Stimulated activated naive CD4-positive, alpha-beta T cell treated with Interleukin-2 at 50 U/mL for 16 hours (primary cell): ENCODE results near the gene FAM53B.

ENCODE experiments used
- DNase-seq: peaks from one replicate; lab custom pipeline; 2025; lab: John Stamatoyannopoulos, UW

Gene FAM53B

DNA sequence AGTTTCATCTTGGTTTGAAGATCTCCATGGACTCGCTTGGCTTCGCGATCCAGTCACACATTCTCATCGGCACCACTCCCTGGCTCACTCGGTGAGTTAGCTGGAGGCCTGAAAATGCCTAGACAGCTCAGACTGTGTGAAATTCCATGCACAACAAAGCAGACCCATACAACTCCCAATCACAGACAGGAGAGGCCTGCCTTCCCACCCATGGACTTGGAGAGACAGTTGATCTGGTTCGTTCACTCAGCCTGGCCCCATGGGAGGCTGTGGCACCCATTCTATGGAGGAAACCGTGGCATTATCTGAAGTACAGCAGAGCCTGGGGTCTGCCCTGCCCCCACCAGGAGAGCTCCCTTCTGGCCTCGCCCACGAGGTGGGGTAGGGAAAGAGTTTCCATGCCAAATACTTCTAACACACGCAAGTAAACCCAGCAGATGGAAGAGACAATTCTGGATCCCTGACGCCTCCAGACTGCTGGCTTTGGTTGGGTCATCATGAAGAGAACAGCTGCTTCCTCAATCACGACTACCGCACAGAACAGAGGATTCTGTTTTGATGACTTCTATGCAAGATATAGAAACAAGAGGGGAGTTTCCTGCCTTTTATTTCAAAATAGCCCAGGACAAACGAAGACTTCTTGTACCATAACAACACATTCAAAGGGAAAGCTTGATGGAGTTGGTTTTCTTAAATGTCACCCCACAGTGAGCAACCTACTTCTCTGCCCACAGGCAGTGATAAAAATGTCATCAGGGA, 15.9 kb downstream of the FAM53B start:
- DNase-seq: peak; percentile 26

DNA sequence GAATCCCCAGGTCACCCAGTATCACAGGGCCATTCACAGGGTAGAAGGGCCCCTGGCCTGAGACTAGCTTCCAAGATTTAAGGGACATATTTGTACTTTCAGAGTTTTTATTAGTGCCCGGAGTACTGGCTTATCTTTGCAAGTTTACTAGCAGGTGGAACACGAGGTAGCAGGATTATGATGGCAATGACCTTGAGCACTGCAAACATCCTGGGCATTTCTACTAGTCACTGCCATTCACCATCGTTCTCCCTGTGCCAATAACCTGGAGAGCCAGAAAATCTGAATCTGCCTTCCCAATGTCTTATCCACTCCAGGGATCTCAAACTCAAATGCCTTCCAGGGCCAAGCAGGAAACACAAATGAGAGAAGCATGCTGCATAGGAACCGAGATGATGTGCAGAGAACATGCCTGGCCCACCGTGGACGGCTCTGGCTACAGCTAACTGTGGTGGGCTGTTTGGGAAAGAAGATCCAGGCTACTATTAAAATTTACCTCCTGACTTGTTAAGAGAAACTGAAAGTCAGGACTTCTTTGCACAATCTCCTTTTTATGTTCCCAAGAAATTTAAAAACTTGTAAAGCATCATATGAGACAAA, 16.7 kb downstream of the FAM53B start:
- no peak for DNase-seq

DNA sequence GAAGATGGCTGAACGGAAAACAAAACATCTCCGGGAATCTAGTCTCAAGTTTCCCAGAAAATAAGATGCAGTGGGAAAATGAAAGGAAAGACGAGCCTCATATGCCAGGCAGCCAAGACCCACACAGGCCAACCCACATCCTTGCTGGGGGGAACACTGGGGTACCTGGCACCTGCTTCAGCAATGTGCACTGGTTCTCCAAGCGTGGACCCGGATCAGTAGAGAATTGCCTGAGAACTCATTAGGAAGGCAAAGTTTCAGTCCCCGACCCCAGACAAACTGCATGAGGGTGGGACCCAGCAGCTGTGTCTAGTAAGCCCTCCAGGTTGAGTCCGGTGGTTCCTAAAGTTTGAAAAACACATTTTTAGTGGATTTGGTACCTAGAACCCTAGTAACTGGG, 18.4 kb downstream of the FAM53B start:
- DNase-seq: no peak

DNA sequence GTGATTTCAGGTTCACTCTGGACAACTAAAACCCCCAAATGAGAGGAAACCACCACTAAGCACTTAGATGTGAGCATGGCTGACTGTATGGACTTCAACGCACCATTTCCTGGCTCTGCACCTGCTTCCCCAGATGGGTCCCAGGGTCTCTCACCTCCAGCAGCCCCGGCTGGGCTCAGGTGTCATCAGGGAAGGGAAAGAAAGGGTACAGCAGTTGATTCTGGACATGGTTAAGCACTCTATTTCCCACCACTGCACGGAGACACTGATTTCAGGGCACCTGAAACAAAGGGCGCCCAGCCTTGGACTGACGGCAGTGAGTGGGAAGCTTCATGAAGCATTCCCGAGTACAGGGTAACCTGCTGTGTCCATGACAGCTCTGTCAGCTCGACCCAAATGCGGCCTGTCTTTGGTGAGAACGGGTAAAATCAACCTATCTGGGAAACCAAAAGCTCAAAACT, 19.0 kb downstream of the FAM53B start:
- DNase-seq: no peak

DNA sequence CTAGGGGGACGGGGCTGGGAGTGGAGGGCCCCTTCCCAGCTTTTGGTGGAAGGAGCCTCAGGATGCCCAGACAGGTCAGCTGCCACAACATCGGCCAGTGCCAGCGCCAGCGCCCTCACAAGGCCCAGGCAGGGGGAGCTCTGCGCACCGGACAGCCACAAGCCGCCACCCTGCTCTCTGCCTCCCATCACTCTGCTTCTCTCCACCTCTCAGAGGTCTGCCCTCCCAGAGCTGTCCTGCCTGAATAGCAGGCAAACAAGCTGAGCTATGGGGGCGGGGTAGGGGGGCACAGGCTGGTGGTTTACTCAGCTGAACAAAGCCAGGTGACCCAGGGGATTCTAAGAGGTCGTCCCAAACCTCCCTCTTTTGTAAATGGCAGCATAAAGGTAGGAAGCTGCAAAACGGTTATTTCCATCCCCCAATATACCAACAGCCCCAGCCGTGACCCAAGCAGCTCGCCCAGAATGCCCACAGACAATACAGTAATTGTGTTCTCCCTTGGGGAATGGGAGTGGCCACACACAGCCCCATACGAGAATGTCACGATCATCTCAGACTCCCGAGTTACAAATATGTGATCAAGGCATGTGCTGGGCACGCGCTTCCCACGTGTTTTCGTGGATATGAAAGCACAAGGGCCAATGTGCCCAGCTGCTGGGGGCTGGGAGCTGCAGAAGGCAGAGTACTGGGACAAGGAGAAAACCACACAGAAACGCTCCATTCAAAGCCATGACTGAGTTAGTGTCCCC, 19.7 kb downstream of the FAM53B start:
- no peak for DNase-seq

DNA sequence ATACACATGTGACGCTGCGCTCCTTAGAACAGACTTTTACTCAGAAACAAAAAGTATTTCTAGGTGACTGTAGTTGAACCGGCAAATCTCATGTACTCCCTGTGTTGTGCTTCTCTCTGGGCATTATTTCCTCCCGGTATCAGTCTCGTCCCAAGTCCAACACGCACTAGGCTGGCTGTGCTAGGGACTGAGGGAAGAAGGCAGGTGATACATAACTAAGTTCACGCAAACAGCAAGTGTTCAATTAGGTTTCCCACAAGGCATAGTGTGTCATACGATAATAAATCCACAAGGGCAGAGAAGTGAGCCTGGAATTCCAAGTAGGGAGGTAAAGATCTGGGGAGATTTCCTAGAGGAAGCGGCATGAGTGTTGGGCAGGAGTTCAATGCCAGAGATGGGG, 20.4 kb downstream of the FAM53B start:
- DNase-seq: no peak

DNA sequence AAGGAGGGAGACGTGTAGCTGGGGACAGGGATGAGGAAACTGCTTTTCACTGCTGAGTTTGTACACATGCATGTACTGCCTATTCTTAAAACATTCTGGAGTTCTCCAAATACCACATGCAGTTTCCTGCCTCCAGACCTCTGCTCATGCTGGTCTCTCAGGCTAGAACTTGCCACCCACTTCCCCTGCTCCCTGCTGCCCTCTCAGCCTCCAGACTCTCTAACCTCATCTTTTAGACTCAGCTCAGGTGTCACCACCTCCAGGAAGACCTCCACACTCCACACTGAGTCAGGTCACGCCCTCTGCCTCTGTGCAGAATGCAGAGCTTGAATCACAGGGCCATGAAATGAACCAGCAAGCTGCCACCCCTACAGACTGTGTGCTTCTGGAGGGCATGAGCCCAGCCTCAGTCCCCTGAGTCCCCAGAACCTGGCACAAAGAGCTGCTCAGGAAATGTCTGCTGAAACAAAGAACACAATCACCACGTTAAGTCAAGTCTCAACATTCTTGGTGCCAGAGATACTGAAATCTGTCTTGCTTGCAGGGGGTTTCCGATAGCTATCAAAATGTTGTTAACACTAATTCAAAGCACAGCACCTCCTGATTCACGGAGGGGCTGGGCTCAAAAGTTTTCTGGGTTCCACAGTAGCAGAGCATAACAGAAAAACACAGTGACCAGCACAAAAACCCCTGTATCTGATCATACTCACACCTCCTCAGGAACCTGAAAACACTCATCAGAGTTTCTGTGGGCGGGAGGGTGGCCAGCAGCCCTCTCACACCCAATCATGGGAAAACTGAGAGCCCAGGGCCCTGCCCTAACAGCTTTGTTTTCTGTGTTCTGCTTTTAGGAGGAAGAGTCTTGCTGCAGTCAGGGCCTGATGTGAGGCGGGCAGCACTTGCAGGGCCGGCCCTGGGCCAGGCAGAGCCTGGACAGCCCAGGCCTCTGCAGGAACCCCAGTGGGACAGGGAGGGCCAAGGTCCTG, 21.1 kb downstream of the FAM53B start:
- DNase-seq: peak; percentile 64

DNA sequence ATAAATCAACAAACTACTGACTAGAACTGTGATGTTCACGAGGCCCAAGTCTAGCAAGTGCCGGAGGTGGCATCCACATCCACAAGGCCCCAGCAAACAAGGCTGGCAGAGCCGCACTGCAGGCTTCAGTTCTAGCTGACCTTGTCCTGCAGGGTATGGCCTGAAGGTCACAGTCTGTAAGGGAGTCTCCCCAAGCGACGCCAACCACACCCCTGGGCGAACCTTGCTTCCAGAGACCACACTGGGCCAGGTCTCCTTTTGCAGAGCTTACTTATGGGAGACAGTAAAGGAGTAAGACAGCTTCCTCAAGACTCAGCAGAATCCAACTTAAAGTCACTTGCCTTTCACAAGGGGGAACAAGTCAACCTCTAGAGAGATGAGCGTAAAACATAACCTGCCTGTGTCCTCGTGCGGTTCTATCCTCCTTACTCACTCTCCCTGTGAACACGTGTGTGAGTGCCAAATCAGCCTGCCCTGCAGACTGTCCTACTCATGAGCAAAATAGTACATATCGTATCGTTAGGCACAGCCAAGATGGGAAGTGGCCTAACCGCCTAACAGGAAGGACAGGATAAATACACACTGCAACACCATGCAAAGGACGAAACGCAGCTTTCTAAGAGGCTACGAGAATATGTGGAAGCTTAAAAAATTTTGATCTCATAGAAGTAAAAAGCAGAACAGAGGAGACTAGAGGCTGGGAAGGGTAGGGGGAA, 22.7 kb downstream of the FAM53B start:
- no peak for DNase-seq

DNA sequence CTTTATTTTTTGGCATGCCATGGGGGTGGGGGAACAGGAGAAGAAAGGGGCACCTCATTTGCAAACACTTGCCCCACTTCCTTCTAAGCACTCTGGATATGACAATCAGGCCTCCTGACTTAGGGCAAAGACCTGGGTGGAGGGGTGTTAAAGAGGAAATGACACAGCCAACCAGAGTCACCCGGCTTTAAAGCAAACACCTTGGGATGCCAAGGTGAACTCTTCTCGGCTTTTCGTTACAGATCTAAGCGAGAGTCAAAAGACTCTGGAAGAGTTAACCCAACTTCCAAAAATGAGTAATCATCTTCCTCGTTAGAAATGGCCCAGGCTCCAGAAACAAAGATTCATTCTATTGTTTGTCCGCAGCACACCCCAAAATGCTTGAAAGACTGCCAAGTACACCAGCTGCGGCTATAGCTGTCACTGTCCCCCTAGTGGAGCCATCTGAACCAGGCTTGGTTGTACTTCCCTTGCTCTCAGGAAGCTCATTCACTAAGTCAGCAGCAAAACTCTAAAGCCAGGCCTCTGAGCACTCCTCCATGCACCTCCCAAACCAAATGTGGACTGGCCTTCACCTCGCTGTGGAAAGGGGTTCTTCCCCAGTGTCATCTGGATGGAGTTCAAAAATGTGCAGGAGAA, 24.8 kb downstream of the FAM53B start:
- DNase-seq: peak; percentile 70

DNA sequence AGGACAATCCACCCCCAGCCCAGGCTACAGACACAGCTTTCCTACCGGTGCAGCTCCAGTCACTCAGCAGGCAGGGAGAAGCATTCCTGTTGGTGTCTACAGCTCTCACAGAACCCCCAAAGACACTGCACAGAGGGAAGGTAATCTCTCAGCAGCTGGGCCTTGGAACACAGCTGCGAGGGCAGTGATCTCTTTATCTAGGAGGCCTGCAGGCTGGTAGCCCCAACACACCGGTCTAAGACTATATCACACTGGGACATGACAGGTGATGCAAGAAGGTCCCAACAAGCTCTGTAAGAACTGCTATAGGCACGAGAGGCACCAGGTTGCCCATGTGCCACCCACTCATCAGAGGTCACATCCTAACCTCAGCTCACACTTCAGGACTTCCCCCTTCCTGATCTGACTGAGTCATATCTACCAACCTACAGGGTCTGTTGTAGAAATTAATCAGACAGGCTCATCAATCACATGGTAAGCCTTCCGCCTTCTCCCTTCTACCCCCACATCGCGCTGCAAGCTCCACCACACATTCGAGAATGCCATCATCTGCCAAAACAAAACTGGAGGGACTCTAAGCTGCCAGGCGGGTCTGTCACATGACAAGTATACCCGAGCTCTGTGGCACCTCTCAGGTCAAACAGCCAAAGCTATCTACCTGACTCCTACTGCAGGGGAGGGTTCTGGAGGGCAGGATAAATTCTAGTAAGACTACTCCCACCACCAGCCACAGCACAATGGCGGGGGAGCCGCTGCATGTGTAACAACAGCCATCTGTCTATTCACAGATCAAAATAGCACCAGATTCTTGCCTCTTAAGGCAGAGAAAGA, 26.1 kb downstream of the FAM53B start:
- peak; percentile 86 for DNase-seq

DNA sequence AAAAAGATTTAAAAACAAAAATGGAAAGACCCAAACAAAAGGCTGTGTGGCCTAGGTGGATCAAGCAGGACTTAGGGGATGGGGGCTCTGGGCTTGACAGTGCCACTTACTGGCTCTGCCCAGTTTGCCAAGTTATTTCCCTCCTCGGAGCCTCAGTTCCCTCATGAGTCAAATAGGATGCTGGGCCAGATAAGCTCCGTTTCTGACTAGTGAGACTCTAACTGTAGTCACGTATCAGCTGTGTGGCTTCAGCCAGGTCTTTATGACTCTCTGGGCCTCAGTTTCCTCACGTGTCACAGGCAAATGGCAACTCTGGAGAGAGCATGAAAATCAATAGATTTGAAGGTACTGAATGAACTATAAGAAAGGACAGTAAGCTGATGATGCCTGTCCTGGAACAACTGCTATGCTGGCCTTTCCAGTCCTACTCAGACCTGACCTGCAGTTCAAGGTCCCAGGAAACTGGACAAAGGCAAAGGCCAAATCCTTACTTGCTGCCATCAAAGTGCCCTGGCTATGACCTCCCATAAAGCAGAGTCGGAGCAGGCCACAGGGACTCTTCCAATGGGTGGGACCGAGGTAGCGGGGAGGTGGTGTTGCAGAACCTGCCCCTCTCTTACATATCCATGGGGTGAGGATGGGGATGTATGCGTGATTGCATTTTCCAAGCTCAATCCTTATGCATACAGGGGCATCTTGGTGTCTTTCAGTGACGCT, 27.0 kb downstream of the FAM53B start:
- DNase-seq: no peak

DNA sequence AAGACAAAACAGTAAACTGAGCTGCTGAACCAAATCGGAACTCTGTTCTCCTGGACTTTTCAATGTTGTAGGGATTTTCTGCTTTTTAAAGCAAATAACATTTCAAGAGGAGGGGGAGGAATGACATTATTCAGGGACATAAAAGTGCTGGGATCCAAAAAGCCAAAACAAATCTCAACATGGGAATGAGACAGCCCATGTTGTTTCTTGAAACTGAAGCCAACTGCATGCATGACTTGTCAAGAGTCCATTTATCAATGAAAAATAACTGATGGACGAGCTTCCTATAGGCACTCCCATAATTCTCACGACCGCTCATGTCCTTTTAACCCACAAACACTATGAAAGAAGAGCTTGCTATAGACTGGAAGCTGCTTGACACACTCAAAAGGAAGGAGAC, 27.8 kb downstream of the FAM53B start:
- DNase-seq: no peak

DNA sequence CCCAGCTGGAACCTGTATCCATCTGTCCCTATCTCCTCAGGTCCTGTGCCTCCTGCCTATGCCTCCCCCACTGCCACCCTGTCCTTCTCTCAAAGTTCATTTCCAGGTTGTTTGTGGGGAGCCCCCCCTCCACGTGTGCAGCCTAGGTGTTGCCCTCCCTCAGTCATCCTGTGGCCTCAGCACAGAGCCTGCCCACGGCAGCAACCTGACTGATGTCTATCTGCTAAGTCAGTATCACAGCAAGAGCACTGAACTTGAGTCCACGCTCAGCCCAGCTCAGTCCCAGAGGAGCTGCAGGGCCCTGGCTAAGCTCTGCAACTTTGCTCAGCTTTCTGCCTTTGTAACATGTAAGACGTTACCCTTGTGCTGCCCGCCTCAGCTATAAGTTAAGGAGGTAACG, 28.7 kb downstream of the FAM53B start:
- DNase-seq: no peak

DNA sequence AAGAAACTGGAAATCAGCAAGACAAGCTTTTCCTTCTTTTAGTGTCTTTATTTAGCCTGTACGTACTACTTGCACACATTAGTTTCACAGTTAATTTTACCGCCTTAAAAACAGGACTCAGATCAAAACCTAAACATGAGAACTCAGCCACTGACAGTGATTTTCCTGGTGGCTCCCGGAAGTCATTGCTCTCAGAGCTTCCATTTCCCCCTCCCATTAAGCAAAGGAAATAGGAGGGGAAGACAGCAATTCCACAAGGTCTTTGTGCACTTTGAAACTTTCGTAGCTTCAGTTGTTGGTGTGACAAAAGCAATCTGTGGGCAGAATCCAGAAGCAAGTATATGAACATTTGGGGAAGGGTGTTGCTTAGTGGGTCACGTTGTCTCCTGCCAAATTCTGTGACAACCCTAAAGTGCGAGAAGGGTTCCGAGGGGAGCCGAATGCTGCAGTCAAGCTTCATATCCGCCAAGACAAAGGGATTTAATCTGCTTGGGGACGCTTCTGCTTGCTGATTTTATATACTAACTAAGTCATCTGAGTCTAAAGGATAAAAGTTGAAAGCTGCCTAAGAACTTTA, 30.4 kb downstream of the FAM53B start:
- no peak for DNase-seq

DNA sequence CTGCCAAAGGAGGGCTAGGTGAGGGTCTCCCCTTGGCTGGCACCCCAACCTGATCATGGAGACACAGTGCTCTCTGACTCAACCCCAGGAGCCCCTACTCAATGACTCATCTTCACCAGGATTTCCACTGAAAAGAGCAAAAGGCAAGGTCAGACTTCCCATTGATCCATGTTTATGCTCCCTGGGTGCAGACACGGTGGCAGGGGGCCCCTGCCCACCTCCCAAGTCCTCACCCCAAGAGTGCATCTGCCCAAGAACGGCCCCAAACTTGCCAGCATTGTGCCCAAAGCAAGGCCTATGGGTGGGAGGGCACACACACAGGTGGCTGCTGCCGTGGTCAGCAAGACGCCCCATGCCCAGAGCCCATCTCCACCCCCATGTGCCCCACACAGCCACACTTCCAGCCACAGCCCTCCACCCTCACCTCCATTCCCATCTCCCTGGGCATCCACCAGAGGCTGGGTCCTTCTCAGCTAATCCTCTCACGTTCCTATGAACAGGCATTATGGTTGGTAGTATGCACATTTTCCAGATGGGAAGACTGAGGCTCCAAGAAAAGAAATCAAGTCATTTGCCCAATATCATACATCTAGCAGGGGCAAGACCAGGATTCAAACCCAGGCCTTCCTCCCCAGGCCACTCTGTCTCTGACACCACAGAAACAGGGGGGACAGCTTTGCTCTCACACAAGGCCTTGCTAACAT, 31.3 kb downstream of the FAM53B start:
- DNase-seq: no peak

DNA sequence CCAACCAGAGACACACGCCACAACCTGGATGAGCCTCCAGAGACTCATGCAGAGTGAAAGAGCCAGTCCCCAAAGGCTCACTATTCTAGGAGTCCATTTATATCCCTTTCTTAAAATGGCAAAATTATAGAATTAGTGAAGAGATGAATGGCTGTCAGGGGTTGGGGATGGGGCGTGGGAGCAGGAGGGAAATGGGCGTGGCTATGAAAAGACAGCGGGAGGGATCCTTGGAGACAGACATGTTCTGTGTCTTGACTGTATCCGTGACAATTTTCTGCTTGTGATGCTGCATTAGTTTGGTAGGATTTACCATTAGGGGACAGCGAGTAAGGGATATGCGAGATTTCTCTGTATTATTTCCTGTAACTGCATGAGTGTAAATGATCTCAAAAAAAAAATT, 33.0 kb downstream of the FAM53B start:
- DNase-seq: no peak

DNA sequence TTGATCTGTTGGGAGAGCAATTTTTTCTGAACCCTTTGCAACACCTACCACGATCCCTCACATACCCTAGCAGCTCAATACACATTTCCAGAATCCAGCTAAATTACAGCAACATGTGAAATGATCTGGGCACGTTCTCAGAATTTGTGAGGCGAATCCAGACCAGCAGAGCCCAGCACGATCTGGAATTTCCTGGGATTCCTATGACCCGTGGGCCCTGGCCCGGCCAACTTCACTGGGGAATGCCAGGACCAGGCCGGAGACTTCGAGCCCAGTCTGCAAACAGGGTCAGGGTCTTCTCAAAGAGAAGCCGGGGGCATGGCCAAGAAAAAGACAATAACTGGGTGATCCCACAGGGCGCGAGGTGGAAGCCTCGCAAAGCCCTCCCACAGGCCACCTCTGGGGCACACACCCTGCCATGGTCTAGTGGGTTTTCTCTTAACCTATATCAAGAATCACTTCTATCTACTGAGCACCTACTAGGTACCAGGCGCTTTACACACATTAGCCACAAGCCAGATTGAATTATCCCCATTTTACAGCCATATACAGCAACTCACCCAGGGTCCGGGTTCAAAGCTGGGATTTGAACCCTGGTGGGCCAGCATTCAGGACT, 33.8 kb downstream of the FAM53B start:
- DNase-seq: no peak

DNA sequence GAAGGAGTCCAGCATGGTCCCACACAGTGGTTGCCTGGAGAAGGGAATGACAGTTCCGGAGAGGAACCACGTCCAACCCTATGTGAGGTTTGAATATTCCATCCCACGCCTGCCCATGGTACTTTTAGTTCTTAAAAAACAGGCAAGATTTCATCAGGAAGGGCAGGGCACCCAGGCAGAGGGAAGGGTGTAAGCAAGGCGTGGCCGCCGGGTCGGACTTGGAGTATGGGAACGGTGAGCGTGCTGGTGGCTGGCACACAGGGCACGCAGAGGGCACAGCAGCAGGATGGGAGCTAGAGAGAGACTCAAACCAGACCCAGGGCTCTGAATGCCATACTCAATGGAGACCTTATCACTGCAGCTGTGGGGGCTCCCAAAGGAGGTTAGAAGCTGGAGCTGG, 34.3 kb downstream of the FAM53B start:
- no peak for DNase-seq
